Neural cell (in vitro differentiated cells): Measurements from ENCODE around the gene ANKRD28. TPM values are rescaled to one million over a fixed set of nuclear protein-coding genes. Genes with fewer than 3 reads are reported as not detected.

Experiments used
- H2AFZ ChIP-seq: fragments of 200-600, 300-800 bp; sonication (generic), shearing (Covaris generic); 2 replicates; pipeline ENCODE4 v1.6.0; 2014; ENCODE audit warnings: low read depth, mild to moderate bottlenecking, antibody characterized with exemption, low read length, moderate library complexity
- H3F3A ChIP-seq: fragments of 200-600 bp; shearing (Covaris generic); 2 replicates; pipeline ENCODE4 v1.6.1; 2016; ENCODE audit warnings: mild to moderate bottlenecking, moderate library complexity, mixed read lengths, antibody characterized with exemption, low read length; ENCODE audit not compliant: insufficient read depth, poor library complexity, severe bottlenecking
- H3K27ac ChIP-seq: fragments of 200-600, 300-800 bp; sonication (generic), shearing (Covaris generic); 2 replicates; pipeline ENCODE4 v1.5.1; 2014; ENCODE audit warnings: mild to moderate bottlenecking, low read length, moderate library complexity
- H3K27me3 ChIP-seq: fragments of 300-800, 200-600 bp; sonication (generic), shearing (Covaris generic); 2 replicates; pipeline ENCODE4 v1.6.0; 2014; ENCODE audit warnings: mild to moderate bottlenecking, low read depth, low read length, moderate library complexity; ENCODE audit not compliant: insufficient read depth
- H3K36me3 ChIP-seq: fragments of 300-800, 200-600 bp; sonication (generic), shearing (Covaris generic); 2 replicates; pipeline ENCODE4 v1.5.1; 2014; ENCODE audit warnings: mild to moderate bottlenecking, antibody characterized with exemption, low read length, moderate library complexity; ENCODE audit not compliant: insufficient read depth
- H3K4me2 ChIP-seq: fragments of 300-800, 200-600 bp; sonication (generic), shearing (Covaris generic); 2 replicates; pipeline ENCODE4 v1.6.0; 2014; ENCODE audit warnings: mild to moderate bottlenecking, low read length
- H3K4me3 ChIP-seq: fragments of 300-800, 200-600 bp; sonication (generic), shearing (Covaris generic); 2 replicates; pipeline ENCODE4 v1.5.1; 2014; ENCODE audit warnings: mild to moderate bottlenecking, low read length, moderate library complexity
- H3K79me2 ChIP-seq: fragments of 200-600 bp; shearing (Covaris generic); replicated peaks from 2 replicates; pipeline ENCODE4 v1.6.0; 2014; ENCODE audit warnings: mild to moderate bottlenecking, low read length, moderate library complexity; ENCODE audit not compliant: insufficient read depth
- H3K9ac ChIP-seq: fragments of 300-800, 200-600 bp; sonication (generic), shearing (Covaris generic); 2 replicates; pipeline ENCODE4 v1.6.1; 2016; ENCODE audit warnings: mild to moderate bottlenecking, low read length, mixed read lengths
- H3K9me2 ChIP-seq: fragments of 200-600 bp; shearing (Covaris generic); 2 replicates; pipeline ENCODE4 v1.6.1; 2016; ENCODE audit warnings: mild to moderate bottlenecking, low read length, mixed read lengths; ENCODE audit not compliant: insufficient read depth
- H3K9me3 ChIP-seq: fragments of 200-600, 300-800 bp; sonication (generic), shearing (Covaris generic); 2 replicates; pipeline ENCODE4 v1.6.1; 2016; ENCODE audit warnings: mild to moderate bottlenecking, mixed run types, low read length, moderate library complexity, mixed read lengths
- H4K20me1 ChIP-seq: fragments of 200-600 bp; shearing (Covaris generic); 2 replicates; pipeline ENCODE4 v1.6.1; 2016; ENCODE audit warnings: mild to moderate bottlenecking, mixed run types; ENCODE audit not compliant: insufficient read depth
- EP300 ChIP-seq: fragments of 450-650 bp; conservative IDR thresholded peaks from 2 replicates; pipeline ENCODE4 v1.6.1; 2014; ENCODE audit warnings: antibody characterized with exemption, mild to moderate bottlenecking, moderate library complexity; ENCODE audit not compliant: poor library complexity, severe bottlenecking
- EZH2 ChIP-seq: fragments of 200-600, 300-800 bp; shearing (Covaris generic), sonication (generic); IDR thresholded peaks from 2 replicates; pipeline ENCODE4 v1.6.1; 2014; ENCODE audit warnings: antibody characterized with exemption, low read length, borderline replicate concordance, mild to moderate bottlenecking; ENCODE audit not compliant: insufficient read depth, poor library complexity, severe bottlenecking
- MXI1 ChIP-seq: fragments of 450-650 bp; conservative IDR thresholded peaks from 2 replicates; pipeline ENCODE4 v1.6.1; 2014; ENCODE audit warnings: antibody characterized with exemption, mild to moderate bottlenecking; ENCODE audit not compliant: poor library complexity, severe bottlenecking
- POLR2AphosphoS5 ChIP-seq: IDR thresholded peaks from 2 replicates; pipeline ENCODE4 v1.6.1; 2012
- RAD21 ChIP-seq: fragments of 450-650 bp; conservative IDR thresholded peaks from 2 replicates; pipeline ENCODE4 v1.6.1; 2014; ENCODE audit warnings: antibody characterized with exemption, mild to moderate bottlenecking, moderate library complexity
- SMC3 ChIP-seq: fragments of 450-650 bp; conservative IDR thresholded peaks from 2 replicates; pipeline ENCODE4 v1.6.1; 2014; ENCODE audit warnings: antibody characterized with exemption, mild to moderate bottlenecking, moderate library complexity; ENCODE audit not compliant: poor library complexity
- TAF1 ChIP-seq: IDR thresholded peaks from 2 replicates; pipeline ENCODE4 v1.6.1; 2012; ENCODE audit warnings: low read depth
- polyA plus RNA-seq: library from polyadenylated mRNA; depleted of rRNA; stranded (reverse); fragments of >200 nt; gene quantifications from 2 replicates; pipeline ENCODE4 v1.2.3, GENCODE V29; 2014
- TF ChIP-seq, protein P1 (sequence below): fragments of 450-650 bp; IDR thresholded peaks from 2 replicates; pipeline ENCODE4 v1.5.1; 2014; ENCODE audit warnings: antibody characterized with exemption, mild to moderate bottlenecking, moderate library complexity; ENCODE audit not compliant: poor library complexity, severe bottlenecking
- TF ChIP-seq, protein P2 (sequence below): IDR thresholded peaks from 2 replicates; pipeline ENCODE4 v1.6.1; 2012; ENCODE audit warnings: borderline replicate concordance

Gene ANKRD28
- polyA plus RNA-seq, 1 donor from 2014 or later: 101 TPM

DNA sequence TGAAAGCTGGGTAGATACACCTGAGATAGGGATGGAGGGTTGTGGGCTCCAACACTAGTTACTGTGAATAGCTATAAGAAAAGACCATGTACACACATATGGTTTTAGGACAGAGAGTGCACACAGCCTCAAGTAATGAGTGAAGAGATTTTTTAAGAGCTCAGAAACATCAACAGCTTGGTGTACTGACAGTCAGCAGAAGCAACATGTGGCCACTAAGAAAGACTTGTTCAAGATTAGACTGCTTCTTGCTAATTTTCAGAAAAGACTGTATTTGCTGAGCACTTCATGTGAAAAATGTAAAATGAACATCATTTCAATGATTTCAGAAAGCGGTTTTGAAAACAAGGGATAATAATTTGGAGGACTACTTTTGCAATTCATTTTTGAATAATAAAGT is 10.3 kb downstream of the ANKRD28 start:
- Histone ChIP-seq H3K9ac (no peak overlapping the region), H3K9me3 (no peaks in the 10 kb centered on the region), H2AFZ (no peak overlapping the region), H4K20me1 (no peaks in the 10 kb centered on the region), H3F3A (no peaks in the 10 kb centered on the region), H3K36me3 (no peaks in the 10 kb centered on the region), H3K9me2 (no peaks in the 10 kb centered on the region), H3K4me3 (no peak overlapping the region), H3K27me3 (no peaks in the 10 kb centered on the region), H3K27ac (no peak overlapping the region), H3K79me2 (no peaks in the 10 kb centered on the region), H3K4me2 (no peak overlapping the region)
- no peak for TF ChIP-seq TAF1
- no peak for TF ChIP-seq SMC3
- TF ChIP-seq, protein P1, sequence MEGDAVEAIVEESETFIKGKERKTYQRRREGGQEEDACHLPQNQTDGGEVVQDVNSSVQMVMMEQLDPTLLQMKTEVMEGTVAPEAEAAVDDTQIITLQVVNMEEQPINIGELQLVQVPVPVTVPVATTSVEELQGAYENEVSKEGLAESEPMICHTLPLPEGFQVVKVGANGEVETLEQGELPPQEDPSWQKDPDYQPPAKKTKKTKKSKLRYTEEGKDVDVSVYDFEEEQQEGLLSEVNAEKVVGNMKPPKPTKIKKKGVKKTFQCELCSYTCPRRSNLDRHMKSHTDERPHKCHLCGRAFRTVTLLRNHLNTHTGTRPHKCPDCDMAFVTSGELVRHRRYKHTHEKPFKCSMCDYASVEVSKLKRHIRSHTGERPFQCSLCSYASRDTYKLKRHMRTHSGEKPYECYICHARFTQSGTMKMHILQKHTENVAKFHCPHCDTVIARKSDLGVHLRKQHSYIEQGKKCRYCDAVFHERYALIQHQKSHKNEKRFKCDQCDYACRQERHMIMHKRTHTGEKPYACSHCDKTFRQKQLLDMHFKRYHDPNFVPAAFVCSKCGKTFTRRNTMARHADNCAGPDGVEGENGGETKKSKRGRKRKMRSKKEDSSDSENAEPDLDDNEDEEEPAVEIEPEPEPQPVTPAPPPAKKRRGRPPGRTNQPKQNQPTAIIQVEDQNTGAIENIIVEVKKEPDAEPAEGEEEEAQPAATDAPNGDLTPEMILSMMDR: no peak

DNA sequence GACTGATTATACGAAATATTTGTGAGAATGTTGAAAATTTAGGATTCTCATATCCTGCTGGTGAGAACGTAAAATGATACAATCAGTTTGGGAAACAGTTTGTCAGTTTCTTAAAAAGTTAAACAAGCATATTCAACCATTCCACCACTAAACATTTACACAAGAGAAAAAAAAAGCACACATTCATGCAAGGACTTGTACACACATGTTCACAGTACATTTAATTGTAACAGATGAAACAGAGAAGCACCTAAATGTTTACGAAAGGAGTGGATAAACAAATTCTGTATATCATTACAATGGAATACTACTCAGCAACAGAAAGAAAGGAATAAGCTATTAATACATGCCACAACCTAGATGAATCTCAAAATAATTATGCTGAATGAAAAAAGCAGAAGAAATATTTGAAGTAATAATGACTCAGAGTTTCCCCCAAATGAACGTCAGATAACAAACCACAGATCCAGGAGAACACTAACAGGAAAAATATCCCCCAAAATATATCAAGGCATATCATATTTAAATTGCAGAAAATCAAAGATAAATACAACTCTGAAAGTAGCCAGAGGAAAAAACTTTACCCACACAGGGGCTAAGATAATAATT is 14.3 kb downstream of the ANKRD28 start:
- Histone ChIP-seq H3K36me3 (no peaks in the 10 kb centered on the region), H3K4me3 (no peak overlapping the region), H2AFZ (no peak overlapping the region), H3K27ac (no peak overlapping the region), H3K79me2 (no peaks in the 10 kb centered on the region), H3K27me3 (no peaks in the 10 kb centered on the region), H3K4me2 (no peak overlapping the region), H3K9me2 (no peaks in the 10 kb centered on the region), H3K9me3 (no peaks in the 10 kb centered on the region), H3F3A (no peaks in the 10 kb centered on the region), H4K20me1 (no peaks in the 10 kb centered on the region), H3K9ac (no peak overlapping the region)
- TF ChIP-seq, protein P2, sequence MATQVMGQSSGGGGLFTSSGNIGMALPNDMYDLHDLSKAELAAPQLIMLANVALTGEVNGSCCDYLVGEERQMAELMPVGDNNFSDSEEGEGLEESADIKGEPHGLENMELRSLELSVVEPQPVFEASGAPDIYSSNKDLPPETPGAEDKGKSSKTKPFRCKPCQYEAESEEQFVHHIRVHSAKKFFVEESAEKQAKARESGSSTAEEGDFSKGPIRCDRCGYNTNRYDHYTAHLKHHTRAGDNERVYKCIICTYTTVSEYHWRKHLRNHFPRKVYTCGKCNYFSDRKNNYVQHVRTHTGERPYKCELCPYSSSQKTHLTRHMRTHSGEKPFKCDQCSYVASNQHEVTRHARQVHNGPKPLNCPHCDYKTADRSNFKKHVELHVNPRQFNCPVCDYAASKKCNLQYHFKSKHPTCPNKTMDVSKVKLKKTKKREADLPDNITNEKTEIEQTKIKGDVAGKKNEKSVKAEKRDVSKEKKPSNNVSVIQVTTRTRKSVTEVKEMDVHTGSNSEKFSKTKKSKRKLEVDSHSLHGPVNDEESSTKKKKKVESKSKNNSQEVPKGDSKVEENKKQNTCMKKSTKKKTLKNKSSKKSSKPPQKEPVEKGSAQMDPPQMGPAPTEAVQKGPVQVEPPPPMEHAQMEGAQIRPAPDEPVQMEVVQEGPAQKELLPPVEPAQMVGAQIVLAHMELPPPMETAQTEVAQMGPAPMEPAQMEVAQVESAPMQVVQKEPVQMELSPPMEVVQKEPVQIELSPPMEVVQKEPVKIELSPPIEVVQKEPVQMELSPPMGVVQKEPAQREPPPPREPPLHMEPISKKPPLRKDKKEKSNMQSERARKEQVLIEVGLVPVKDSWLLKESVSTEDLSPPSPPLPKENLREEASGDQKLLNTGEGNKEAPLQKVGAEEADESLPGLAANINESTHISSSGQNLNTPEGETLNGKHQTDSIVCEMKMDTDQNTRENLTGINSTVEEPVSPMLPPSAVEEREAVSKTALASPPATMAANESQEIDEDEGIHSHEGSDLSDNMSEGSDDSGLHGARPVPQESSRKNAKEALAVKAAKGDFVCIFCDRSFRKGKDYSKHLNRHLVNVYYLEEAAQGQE: no peak
- TF ChIP-seq TAF1 (no peak), SMC3 (no peak), MXI1 (no peak)

DNA sequence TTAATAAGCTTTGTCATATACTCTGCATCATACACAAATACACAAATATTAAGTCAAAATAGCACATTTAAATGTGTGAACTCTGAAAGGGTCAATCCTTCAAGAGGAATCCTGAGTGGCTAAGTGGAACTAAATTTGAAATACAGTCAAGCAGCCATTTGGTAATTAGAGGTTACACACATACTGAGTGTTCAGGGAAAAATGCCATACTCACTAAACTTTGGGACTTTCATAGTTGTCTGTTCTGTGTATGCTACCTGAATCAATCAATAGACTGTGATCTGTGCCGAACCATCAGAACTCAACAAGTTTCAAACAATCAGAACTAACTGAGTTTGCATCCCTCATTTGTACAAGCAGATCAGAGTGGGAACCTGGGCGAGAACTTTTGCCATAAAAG is 15.3 kb downstream of the ANKRD28 start:
- Histone ChIP-seq H3K4me2 (no peak overlapping the region), H3K9ac (no peak overlapping the region)

More for the DNA sequence above, 15.3 kb downstream of the ANKRD28 start:
- Histone ChIP-seq H3K36me3 (no peaks in the 10 kb centered on the region), H2AFZ (no peak overlapping the region), H3K9me2 (no peaks in the 10 kb centered on the region), H4K20me1 (no peaks in the 10 kb centered on the region), H3K27ac (no peak overlapping the region), H3K27me3 (no peaks in the 10 kb centered on the region), H3F3A (no peaks in the 10 kb centered on the region), H3K4me3 (no peak overlapping the region), H3K79me2 (no peaks in the 10 kb centered on the region), H3K9me3 (no peaks in the 10 kb centered on the region)
- TF ChIP-seq EP300: no peak
- TF ChIP-seq, protein P1: no peak
- TF ChIP-seq RAD21: no peak
- no peak for TF ChIP-seq EZH2
- TF ChIP-seq, protein P2: no peak
- TF ChIP-seq SMC3: no peak
- TF ChIP-seq TAF1: no peak
- TF ChIP-seq MXI1: no peak
- no peak for TF ChIP-seq POLR2AphosphoS5
